HG03432 (cell line): Measurements from ENCODE around the gene VANGL2.
"Not testable (repeated sequence)": the region's sequence is repeated elsewhere in the genome, so short reads cannot be mapped to it uniquely, and the experiment has no call there.

ENCODE experiments used
- ATAC-seq: cut with Tn5 transposase; IDR thresholded peaks from one replicate; pipeline ENCODE4 v1.9.1; 2021; ENCODE audit warnings: mild to moderate bottlenecking, moderate library complexity; ENCODE audit not compliant: unreplicated experiment

Gene VANGL2

GRCh38 chr1:160369087-160369486, 31.3 kb upstream of the VANGL2 start:
- ATAC-seq, result no peak

GRCh38 chr1:160370561-160371345, 29.6 kb upstream of the VANGL2 start:
- ATAC-seq, result no peak

- ATAC-seq, result no peak
These were observed 29.1 kb upstream of the VANGL2 start for GRCh38 chr1:160371346-160371631.

GRCh38 chr1:160371756-160372155, 28.6 kb upstream of the VANGL2 start:
- ATAC-seq, result no peak

GRCh38 chr1:160373696-160374095, 26.7 kb upstream of the VANGL2 start:
- ATAC-seq, result no peak

- ATAC-seq, result no peak
These were observed 25.9 kb upstream of the VANGL2 start for GRCh38 chr1:160374306-160375110.

GRCh38 chr1:160375788-160376524, 24.4 kb upstream of the VANGL2 start:
- peak; percentile 54 for ATAC-seq

GRCh38 chr1:160376525-160377131, 23.7 kb upstream of the VANGL2 start:
- peak; percentile 57 for ATAC-seq

GRCh38 chr1:160377585-160378206, 22.7 kb upstream of the VANGL2 start:
- ATAC-seq, result no peak

GRCh38 chr1:160384812-160385211, 15.6 kb upstream of the VANGL2 start:
- ATAC-seq, result not testable (repeated sequence)

GRCh38 chr1:160388406-160388805, 12.0 kb upstream of the VANGL2 start:
- not testable (repeated sequence) for ATAC-seq

- ATAC-seq, result no peak
These were observed 5.7 kb upstream of the VANGL2 start for GRCh38 chr1:160394673-160395072.

- no peak for ATAC-seq
These were observed 2.7 kb upstream of the VANGL2 start for GRCh38 chr1:160397651-160398050.

- no peak for ATAC-seq
These were observed 1.5 kb upstream of the VANGL2 start for GRCh38 chr1:160398823-160399222.

- no peak for ATAC-seq
These were observed 681 bp upstream of the VANGL2 start for GRCh38 chr1:160399544-160400222.

GRCh38 chr1:160400646-160401486, 502 bp downstream of the VANGL2 start:
- ATAC-seq, result no peak

GRCh38 chr1:160401487-160401805, 1.1 kb downstream of the VANGL2 start:
- ATAC-seq, result no peak

GRCh38 chr1:160402001-160402795, 1.8 kb downstream of the VANGL2 start:
- no peak for ATAC-seq

- ATAC-seq, result no peak
These were observed 2.9 kb downstream of the VANGL2 start for GRCh38 chr1:160403244-160403643.
